ENCODE data around the gene ZNF8. TPM values are rescaled to one million over a fixed set of nuclear protein-coding genes. Genes with fewer than 3 reads are reported as not detected.

Gene ZNF8
- total RNA-seq, 2 donors from 2014 or later = 5.6 to 6.6 TPM

DNA sequence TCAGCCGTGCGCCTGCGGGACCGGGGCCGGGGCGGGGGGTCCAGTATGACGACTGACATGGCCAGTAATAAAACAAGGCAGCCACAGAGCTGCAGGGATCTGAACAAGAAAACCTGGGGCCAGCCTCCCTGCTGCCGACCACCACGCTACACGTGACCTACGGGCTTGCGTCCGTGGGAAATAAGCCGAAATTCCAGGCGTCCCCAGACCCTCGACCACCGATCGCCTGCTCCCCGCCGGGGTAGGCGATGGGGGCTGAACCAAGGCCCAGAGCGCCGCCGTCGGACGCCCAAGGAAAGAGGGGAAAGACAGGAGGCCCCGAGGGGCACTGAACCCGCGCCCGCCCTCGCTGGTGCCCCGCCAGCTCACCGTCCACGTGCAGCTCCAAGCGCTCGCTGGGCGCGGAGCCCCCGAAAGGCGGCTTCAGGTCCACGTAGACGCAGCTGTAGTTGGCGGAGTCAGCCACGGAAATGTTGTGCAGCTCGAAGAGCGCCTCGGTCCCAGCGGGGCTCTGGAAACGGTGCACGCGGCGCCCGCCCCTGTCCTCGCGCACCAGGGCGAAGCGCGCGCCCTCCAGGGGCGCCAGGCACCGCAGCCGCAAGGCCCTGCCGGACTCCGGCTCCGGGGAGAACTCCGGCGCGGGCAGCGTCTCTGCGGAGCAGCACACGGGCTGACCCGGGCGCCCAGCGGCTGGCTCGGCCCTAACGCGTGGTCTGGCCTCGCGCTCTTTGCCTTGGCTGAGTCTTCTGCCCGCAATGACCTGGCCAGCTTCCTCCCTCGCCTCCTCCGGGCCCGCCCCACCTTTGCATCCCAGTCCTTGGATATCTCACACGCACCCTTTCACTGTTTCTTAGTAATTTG lies 71.5 kb downstream of the ZNF8 start:
- H3K4me1 Mint-ChIP-seq = peaks cover 15% of the 10 kb centered on the region
- no peak for ATAC-seq
- H3K27ac Mint-ChIP-seq = no peak overlapping the region
- peak overlapping the region; percentile 53 for H3K4me3 Mint-ChIP-seq
- no peaks in the 10 kb centered on the region for H3K27me3 Mint-ChIP-seq
- peaks cover 4% of the 10 kb centered on the region for H3K36me3 Mint-ChIP-seq (ENCODE audit: low read depth)
- H3K9me3 ChIP-seq (ENCODE audit: control insufficient read depth, low read length, poor library complexity, severe bottlenecking) = no peaks in the 10 kb centered on the region
- DNase-seq = no peak

DNA sequence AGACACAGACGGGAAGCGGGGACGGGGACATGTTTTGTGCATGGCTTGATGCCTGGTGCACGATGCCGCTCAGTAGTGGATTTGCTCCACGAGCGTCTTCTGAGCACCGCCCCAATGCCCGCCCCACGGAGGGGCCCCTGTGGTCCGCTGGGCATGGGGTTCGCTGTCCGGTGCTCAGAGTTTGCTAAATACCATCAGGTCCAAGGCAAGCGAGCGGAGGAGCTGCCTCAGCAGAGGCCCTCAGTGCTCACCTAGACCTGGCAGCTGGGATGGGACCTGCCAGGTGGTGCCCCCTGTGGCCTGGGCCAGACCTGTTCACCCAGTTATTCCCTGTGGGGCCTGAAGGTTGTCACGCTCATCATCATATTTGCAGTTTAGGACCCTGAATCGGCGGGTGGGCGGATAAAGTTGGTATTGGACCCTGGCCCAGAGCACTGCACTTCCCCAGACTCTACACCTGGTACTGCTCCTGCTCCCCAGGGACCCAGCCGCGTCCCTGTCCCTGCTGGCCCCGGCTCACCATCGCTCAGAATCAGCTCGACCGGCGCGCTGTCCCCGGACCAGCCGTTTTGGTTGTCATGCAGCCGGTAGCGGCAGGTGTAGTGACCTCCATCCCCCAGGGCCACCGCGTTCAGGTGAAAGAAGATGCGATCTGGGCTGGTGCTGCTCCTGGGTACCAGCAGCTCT lies 72.3 kb downstream of the ZNF8 start:
- H3K9me3 ChIP-seq (ENCODE audit: control insufficient read depth, low read length, poor library complexity, severe bottlenecking) = no peaks in the 10 kb centered on the region
- Mint-ChIP-seq H3K4me1 (peaks cover 9% of the 10 kb centered on the region), H3K36me3 (ENCODE audit: low read depth) (peaks cover 4% of the 10 kb centered on the region), H3K27me3 (no peaks in the 10 kb centered on the region), H3K27ac (no peak overlapping the region), H3K4me3 (no peak overlapping the region)
- no peak for ATAC-seq
- DNase-seq = no peak

DNA sequence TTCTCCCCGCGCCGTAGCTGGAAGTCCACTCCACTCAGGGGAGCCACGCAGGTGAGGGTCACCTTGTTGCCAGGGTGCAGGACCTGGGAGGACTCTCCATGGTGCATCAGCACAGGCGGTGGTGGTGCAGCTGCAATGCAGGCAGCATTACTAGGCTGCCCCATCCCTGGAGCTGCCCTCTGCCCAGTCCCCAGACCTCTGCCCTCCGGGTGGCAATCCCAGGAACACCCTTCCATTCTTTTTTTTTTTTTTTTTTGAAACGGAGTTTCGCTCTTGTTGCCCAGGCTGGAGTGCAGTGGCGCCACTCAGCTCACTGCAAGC lies 72.8 kb downstream of the ZNF8 start:
- Mint-ChIP-seq H3K27me3 (no peaks in the 10 kb centered on the region), H3K4me3 (no peak overlapping the region), H3K4me1 (peaks cover 9% of the 10 kb centered on the region), H3K36me3 (ENCODE audit: low read depth) (peaks cover 4% of the 10 kb centered on the region), H3K27ac (no peak overlapping the region)
- H3K9me3 ChIP-seq (ENCODE audit: control insufficient read depth, low read length, poor library complexity, severe bottlenecking) = no peaks in the 10 kb centered on the region
- DNase-seq = no peak
- no peak for ATAC-seq

GRCh38 chr19:58351990-58352755 lies 73.4 kb downstream of the ZNF8 start:
- H3K9me3 ChIP-seq (ENCODE audit: control insufficient read depth, low read length, poor library complexity, severe bottlenecking) = no peaks in the 10 kb centered on the region
- H3K27me3 Mint-ChIP-seq = no peaks in the 10 kb centered on the region
- H3K4me1 Mint-ChIP-seq = peaks cover 6% of the 10 kb centered on the region
- ATAC-seq (no peak), DNase-seq (no peak)
- H3K4me3 Mint-ChIP-seq = no peak overlapping the region
- H3K27ac Mint-ChIP-seq = no peak overlapping the region
- peaks cover 4% of the 10 kb centered on the region for H3K36me3 Mint-ChIP-seq (ENCODE audit: low read depth)

Other genes with a start within 250 kb of the ZNF8 start
- not detected for gene ZSCAN1, start 244.9 kb upstream of the ZNF8 start, total RNA-seq
- under 1 TPM; 0.16 to 0.57 TPM for gene ZNF135, start 219.7 kb upstream of the ZNF8 start, total RNA-seq
- 10 to 100 TPM; 29.3 to 30.7 TPM for gene ZSCAN18, start 180.7 kb upstream of the ZNF8 start, total RNA-seq
- gene ZNF329, start 128.2 kb upstream of the ZNF8 start, total RNA-seq = 10 to 100 TPM; 10.8 to 12.5 TPM
- 10 to 100 TPM; 30.4 to 41.0 TPM for gene ZNF274, start 95.9 kb upstream of the ZNF8 start, total RNA-seq
- gene ZNF544, start 50.0 kb upstream of the ZNF8 start, total RNA-seq = 10 to 100 TPM; 13.4 to 15.0 TPM
- 100 to 1,000 TPM; 108 to 110 TPM for gene ERVK3-1, start 26.4 kb downstream of the ZNF8 start, total RNA-seq
- gene ZSCAN22, start 48.0 kb downstream of the ZNF8 start, total RNA-seq = 1 to 10 TPM; 1.5 to 1.7 TPM
- 10 to 100 TPM; 16.0 to 21.7 TPM for gene A1BG, start 74.5 kb downstream of the ZNF8 start, total RNA-seq
- 1 to 10 TPM in 1 of 2 donors, under 1 TPM in 1; 0.55 to 1.6 TPM for gene ZNF497, start 83.8 kb downstream of the ZNF8 start, total RNA-seq
- gene ZNF837, start 102.1 kb downstream of the ZNF8 start, total RNA-seq = 1 to 10 TPM; 1.2 to 1.6 TPM
- gene RPS5, start 108.3 kb downstream of the ZNF8 start, total RNA-seq = 1,000 to 10,000 TPM; 1,065 to 1,239 TPM
- not detected for gene RNF225, start 116.7 kb downstream of the ZNF8 start, total RNA-seq
- gene ZNF584, start 129.7 kb downstream of the ZNF8 start, total RNA-seq = 1 to 10 TPM; 3.0 to 5.4 TPM
- 1 to 10 TPM in 1 of 2 donors, under 1 TPM in 1; 0.76 to 1.7 TPM for gene ZNF132, start 161.2 kb downstream of the ZNF8 start, total RNA-seq
- gene ZNF324B, start 172.7 kb downstream of the ZNF8 start, total RNA-seq = 10 to 100 TPM in 1 of 2 donors, 1 to 10 TPM in 1; 8.6 to 12.6 TPM
- gene ZNF324, start 188.1 kb downstream of the ZNF8 start, total RNA-seq = 10 to 100 TPM; 21.0 to 35.2 TPM
- 10 to 100 TPM; 13.9 to 17.3 TPM for gene ZNF446, start 197.4 kb downstream of the ZNF8 start, total RNA-seq
- 1 to 10 TPM; 6.6 to 7.7 TPM for gene SLC27A5, start 233.0 kb downstream of the ZNF8 start, total RNA-seq
- gene ZBTB45, start 240.9 kb downstream of the ZNF8 start, total RNA-seq = 1 to 10 TPM; 7.0 to 8.2 TPM

All from T-helper 17 cell (primary cell).